ENCODE data around the gene PTGER1. TPM values are rescaled to one million over a fixed set of nuclear protein-coding genes. Genes with fewer than 3 reads are reported as not detected.
A peak's percentile ranks its signal among the peaks of the same experiment; 100 is the strongest.

The PTGER1 gene
- total and polyA plus RNA-seq, 2 of the 13 experiments (the other 11 are each of a cell fraction or from before 2014, with no cell fraction given), result 0.13 TPM; not detected in 1

DNA sequence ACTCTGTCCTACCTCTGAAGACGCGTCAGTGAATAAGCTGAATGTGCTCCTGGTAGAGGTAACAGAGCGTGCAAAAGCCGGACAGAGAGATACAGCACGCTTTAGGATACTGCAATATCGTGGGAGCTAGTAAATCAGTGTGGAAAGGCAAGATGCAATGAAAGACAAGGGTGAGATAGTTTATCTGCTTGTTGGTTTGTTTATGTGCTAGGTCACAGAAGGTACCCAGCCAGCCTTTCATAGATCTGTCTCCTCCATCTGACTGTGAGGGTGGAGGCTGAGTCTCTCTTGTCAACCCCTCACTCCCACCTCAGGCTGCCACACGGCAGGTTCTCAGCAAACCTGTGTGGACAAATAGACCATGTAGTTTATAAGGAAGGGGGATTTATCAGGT lies 21.7 kb upstream of the PTGER1 start:
- POLR2A ChIA-PET, result interaction anchor here (0.9 to 8.5 kb wide), 7 partner anchors 9 to 77 kb away, joined by 3 to 123 read pairs (median 4); partner anchors contain the start of gene DNAJB1
- Histone ChIP-seq H3K9me3 (ENCODE audit: low read length) (no peaks in the 10 kb centered on the region), H3K27me3 (ENCODE audit: control insufficient read depth in 1 of 2, insufficient read depth in 2 of 2, low read length in 2 of 2) (no peaks in the 10 kb centered on the region), H3K27ac (ENCODE audit: extremely low read length, insufficient read depth, low read length) (peak overlapping the region; percentile 45), H4K20me1 (ENCODE audit: insufficient read depth, low read length) (no peaks in the 10 kb centered on the region), H3K79me2 (ENCODE audit: insufficient read depth, low read length) (peaks cover 13% of the 10 kb centered on the region), H3K36me3 (replicated peaks in 1 of 2; ENCODE audit: control insufficient read depth in 1 of 2, insufficient read depth in 2 of 2, low read length in 2 of 2) (no peaks in the 10 kb centered on the region), H3K9ac (ENCODE audit: insufficient read depth, low read depth, low read length) (peak overlapping the region; percentile 58), H3K4me1 (ENCODE audit: insufficient read depth, low read length) (peaks cover 37% of the 10 kb centered on the region), H3K4me2 (ENCODE audit: low read depth, low read length) (peak overlapping the region; percentile 95), H2AFZ (ENCODE audit: low read length) (peak overlapping the region; percentile 38), H3K4me3 (replicated peaks in 1 of 3; ENCODE audit: insufficient read depth in 1 of 3, low read depth in 2 of 3, low read length in 3 of 3) (peak overlapping the region; percentile 47 to 72 (median 49))
- BruUV-seq (replicated peaks), result TSS peak; percentile 88
- in situ Hi-C loops (cut with HindIII; ENCODE audit: extremely low pct_ligation_motif_present, low pct_unique_long_range_greater_than_20kb), result no loop called here
- TF ChIP-seq EED (CRISPR knock-in tag; IDR thresholded peaks at IDR 0.05) (0 out of 2 replicates have a peak, but pooled peaks have one; percentile 30), POLR2G (IDR thresholded peaks at IDR 0.05; ENCODE audit: low read depth, low read length) (0 out of 2 replicates have a peak, but pooled peaks have one; percentile 8), ZSCAN31 (CRISPR knock-in tag; IDR thresholded peaks at IDR 0.05; ENCODE audit: low read depth) (0 out of 2 replicates have a peak, but pooled peaks have one; percentile 22), ZNF776 (CRISPR knock-in tag; IDR thresholded peaks at IDR 0.05) (0 out of 2 replicates have a peak, but pooled peaks have one; percentile 4), POLR2AphosphoS5 (IDR thresholded peaks at IDR 0.05; ENCODE audit: low read depth, low read length) (0 out of 2 replicates have a peak, but pooled peaks have one; percentile 12), NFATC3 (CRISPR knock-in tag; IDR thresholded peaks at IDR 0.05) (0 out of 2 replicates have a peak, but pooled peaks have one; percentile 2), ZSCAN22 (CRISPR knock-in tag; IDR thresholded peaks at IDR 0.05) (peak; percentile 100), ZFP36 (IDR thresholded peaks at IDR 0.05; ENCODE audit: borderline replicate concordance, low read depth, low read length, partially characterized antibody) (peak; percentile 66), ZNF572 (CRISPR knock-in tag; IDR thresholded peaks at IDR 0.05) (no peak), ZMYM2 (CRISPR knock-in tag; IDR thresholded peaks at IDR 0.05) (0 out of 2 replicates have a peak, but pooled peaks have one; percentile 11), POLR2A (IDR thresholded peaks at IDR 0.05; ENCODE audit: insufficient read depth in 1 of 2, low read depth in 2 of 2, low read length in 2 of 2) (0 out of 4 replicates have a peak, but pooled peaks of 1 of the 2 experiments have one; percentile 32), ZNF772 (CRISPR knock-in tag; IDR thresholded peaks at IDR 0.05) (peak; percentile 46; the same call in 1 of the 2 replicates), ZNF788 (CRISPR knock-in tag; IDR thresholded peaks at IDR 0.05; ENCODE audit: borderline replicate concordance) (0 out of 2 replicates have a peak, but pooled peaks have one; percentile 10)
- TF ChIP-seq, protein P1, sequence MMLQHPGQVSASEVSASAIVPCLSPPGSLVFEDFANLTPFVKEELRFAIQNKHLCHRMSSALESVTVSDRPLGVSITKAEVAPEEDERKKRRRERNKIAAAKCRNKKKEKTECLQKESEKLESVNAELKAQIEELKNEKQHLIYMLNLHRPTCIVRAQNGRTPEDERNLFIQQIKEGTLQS (CRISPR knock-in tag; IDR thresholded peaks at IDR 0.05), result 0 out of 2 replicates have a peak, but pooled peaks have one; percentile 16
- TF ChIP-seq, protein P2, sequence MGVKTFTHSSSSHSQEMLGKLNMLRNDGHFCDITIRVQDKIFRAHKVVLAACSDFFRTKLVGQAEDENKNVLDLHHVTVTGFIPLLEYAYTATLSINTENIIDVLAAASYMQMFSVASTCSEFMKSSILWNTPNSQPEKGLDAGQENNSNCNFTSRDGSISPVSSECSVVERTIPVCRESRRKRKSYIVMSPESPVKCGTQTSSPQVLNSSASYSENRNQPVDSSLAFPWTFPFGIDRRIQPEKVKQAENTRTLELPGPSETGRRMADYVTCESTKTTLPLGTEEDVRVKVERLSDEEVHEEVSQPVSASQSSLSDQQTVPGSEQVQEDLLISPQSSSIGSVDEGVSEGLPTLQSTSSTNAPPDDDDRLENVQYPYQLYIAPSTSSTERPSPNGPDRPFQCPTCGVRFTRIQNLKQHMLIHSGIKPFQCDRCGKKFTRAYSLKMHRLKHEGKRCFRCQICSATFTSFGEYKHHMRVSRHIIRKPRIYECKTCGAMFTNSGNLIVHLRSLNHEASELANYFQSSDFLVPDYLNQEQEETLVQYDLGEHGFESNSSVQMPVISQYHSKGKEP (CRISPR knock-in tag; IDR thresholded peaks at IDR 0.05), result no peak
- TF ChIP-seq, protein P3, sequence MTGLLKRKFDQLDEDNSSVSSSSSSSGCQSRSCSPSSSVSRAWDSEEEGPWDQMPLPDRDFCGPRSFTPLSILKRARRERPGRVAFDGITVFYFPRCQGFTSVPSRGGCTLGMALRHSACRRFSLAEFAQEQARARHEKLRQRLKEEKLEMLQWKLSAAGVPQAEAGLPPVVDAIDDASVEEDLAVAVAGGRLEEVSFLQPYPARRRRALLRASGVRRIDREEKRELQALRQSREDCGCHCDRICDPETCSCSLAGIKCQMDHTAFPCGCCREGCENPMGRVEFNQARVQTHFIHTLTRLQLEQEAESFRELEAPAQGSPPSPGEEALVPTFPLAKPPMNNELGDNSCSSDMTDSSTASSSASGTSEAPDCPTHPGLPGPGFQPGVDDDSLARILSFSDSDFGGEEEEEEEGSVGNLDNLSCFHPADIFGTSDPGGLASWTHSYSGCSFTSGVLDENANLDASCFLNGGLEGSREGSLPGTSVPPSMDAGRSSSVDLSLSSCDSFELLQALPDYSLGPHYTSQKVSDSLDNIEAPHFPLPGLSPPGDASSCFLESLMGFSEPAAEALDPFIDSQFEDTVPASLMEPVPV (CRISPR knock-in tag; IDR thresholded peaks at IDR 0.05), result no peak
- TF ChIP-seq, protein P4, sequence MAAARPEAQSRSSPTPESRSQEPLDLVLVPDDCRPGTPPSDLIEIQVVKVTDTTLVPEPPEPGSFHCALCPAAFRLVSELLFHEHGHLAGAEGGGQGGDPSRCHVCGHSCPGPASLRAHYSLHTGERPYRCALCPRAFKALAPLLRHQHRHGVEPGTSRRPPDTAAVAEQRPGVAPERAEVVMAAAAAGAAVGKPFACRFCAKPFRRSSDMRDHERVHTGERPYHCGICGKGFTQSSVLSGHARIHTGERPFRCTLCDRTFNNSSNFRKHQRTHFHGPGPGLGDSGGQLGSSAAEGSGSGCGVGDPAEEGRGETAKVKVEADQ (CRISPR knock-in tag; IDR thresholded peaks at IDR 0.05; ENCODE audit: borderline replicate concordance), result no peak
- peak; percentile 38 for ATAC-seq
- no peak for DNase-seq (ENCODE audit: low spot score)
- CTCF ChIA-PET (ENCODE audit: low intra/inter-chr PET ratio, low total read pairs), result no interaction called here
- intact Hi-C loops (cut with micrococcal nuclease; ENCODE audit: unreplicated experiment), result no loop called here
- WGBS (ENCODE audit: low lambda C conversion rate), result 1% methylated on average over 7 of the region's 7 CpGs
- peak; percentile 32 for FAIRE-seq
